Suprapubic skin (tissue), 4 donors: ENCODE data around the gene CNTNAP1. TPM values are rescaled to one million over a fixed set of nuclear protein-coding genes. Genes with fewer than 3 reads are reported as not detected.
A peak's percentile ranks its signal among the peaks of the same experiment; 100 is the strongest.

ENCODE experiments used
- DNase-seq, 2 donors: peaks; one replicate each; pipeline ENCODE4 v3.0.0-alpha.2; 2019; ENCODE audit warnings: low spot score in 2 of 2
- H3K27ac ChIP-seq: fragments of 200-600 bp; sonication (generic); one replicate; pipeline ENCODE4 v1.5.1; 2019
- H3K27me3 ChIP-seq: fragments of 200-600 bp; sonication (generic); one replicate; pipeline ENCODE4 v1.5.1; 2019
- H3K36me3 ChIP-seq: fragments of 200-600 bp; sonication (generic); one replicate; pipeline ENCODE4 v1.5.1; 2019
- H3K4me1 ChIP-seq: fragments of 200-600 bp; sonication (generic); one replicate; pipeline ENCODE4 v1.5.1; 2019
- H3K4me3 ChIP-seq: fragments of 200-600 bp; sonication (generic); one replicate; pipeline ENCODE4 v1.5.1; 2019; ENCODE audit warnings: mild to moderate bottlenecking
- H3K9me3 ChIP-seq: fragments of 200-600 bp; sonication (generic); one replicate; pipeline ENCODE4 v1.5.1; 2019
- CTCF ChIP-seq, 2 donors: fragments of 200-600 bp in 1 of 2; fragments of 450-650 bp in 1 of 2; sonication (generic) in 1 of 2; IDR thresholded peaks; one replicate each; pipeline ENCODE4 v1.5.1; 2016 to 2019; ENCODE audit warnings: antibody characterized with exemption in 2 of 2, mild to moderate bottlenecking in 1 of 2, moderate library complexity in 1 of 2
- EP300 ChIP-seq: sonication (generic); formaldehyde crosslinking; IDR thresholded peaks from one replicate; pipeline ENCODE4 v1.6.1; 2017; ENCODE audit warnings: antibody characterized with exemption
- POLR2A ChIP-seq, 2 donors: fragments of 450-650 bp; IDR thresholded peaks; one replicate each; pipeline ENCODE4 v1.6.1; 2017; ENCODE audit warnings: antibody characterized with exemption in 2 of 2, mild to moderate bottlenecking in 2 of 2, moderate library complexity in 2 of 2
- POLR2AphosphoS5 ChIP-seq, 3 donors: sonication (generic); formaldehyde crosslinking; IDR thresholded peaks; one replicate each; pipeline ENCODE4 v1.6.1; 2017; ENCODE audit warnings: antibody characterized with exemption in 3 of 3
- WGBS: methylation state at CpG from one replicate; pipeline ENCODE4 v1.1.5; 2018; 5-methylcytosine and 5-hydroxymethylcytosine counted together
- total RNA-seq, 4 donors: library from RNA; depleted of rRNA; stranded (reverse); fragments of >200 nt; gene quantifications; one replicate each; pipeline ENCODE4 v1.1.0, GENCODE V29; 2016

The CNTNAP1 gene
- total RNA-seq, 4 donors from 2014 or later, result 0.79 to 3.3 (median 1.2) TPM

GRCh38 chr17:42673266-42673884 lies 9.0 kb upstream of the CNTNAP1 start:
- DNase-seq, result peak in 1 of 2 donors; percentile 71
- H3K36me3 ChIP-seq, result peaks cover 43% of the 10 kb centered on the region
- H3K9me3 ChIP-seq, result no peaks in the 10 kb centered on the region
- 49% methylated on average over 6 of the region's 30 CpGs for WGBS
- peaks cover 83% of the 10 kb centered on the region for H3K4me1 ChIP-seq
- peak overlapping the region; percentile 84 for H3K4me3 ChIP-seq
- no peak for TF ChIP-seq POLR2AphosphoS5 (IDR thresholded peaks at IDR 0.05)
- no peak for TF ChIP-seq EP300
- no peak for TF ChIP-seq CTCF (IDR thresholded peaks at IDR 0.05)
- TF ChIP-seq POLR2A (IDR thresholded peaks at IDR 0.05), result no peak
- H3K27me3 ChIP-seq, result no peaks in the 10 kb centered on the region
- H3K27ac ChIP-seq, result peak overlapping the region; percentile 96

GRCh38 chr17:42673885-42674754 lies 8.2 kb upstream of the CNTNAP1 start:
- no peaks in the 10 kb centered on the region for H3K27me3 ChIP-seq
- TF ChIP-seq EP300 (no peak), POLR2AphosphoS5 (IDR thresholded peaks at IDR 0.05) (peak in 1 of 3 donors; percentile 24), CTCF (IDR thresholded peaks at IDR 0.05) (peak in 1 of 2 donors; percentile 33), POLR2A (IDR thresholded peaks at IDR 0.05) (no peak)
- no peaks in the 10 kb centered on the region for H3K9me3 ChIP-seq
- H3K4me3 ChIP-seq, result peak overlapping the region; percentile 84
- peaks cover 36% of the 10 kb centered on the region for H3K36me3 ChIP-seq
- peak in 1 of 2 donors; percentile 83 for DNase-seq
- peaks cover 83% of the 10 kb centered on the region for H3K4me1 ChIP-seq
- peak overlapping the region; percentile 96 for H3K27ac ChIP-seq
- WGBS, result 5% methylated on average over 10 of the region's 32 CpGs

- Histone ChIP-seq H3K27ac (peak overlapping the region; percentile 96), H3K27me3 (no peaks in the 10 kb centered on the region), H3K9me3 (no peaks in the 10 kb centered on the region), H3K36me3 (peaks cover 29% of the 10 kb centered on the region), H3K4me1 (peaks cover 83% of the 10 kb centered on the region), H3K4me3 (peak overlapping the region; percentile 84)
- WGBS, result 20% methylated on average over 9 of the region's 9 CpGs
- peak in 1 of 2 donors; percentile 69 for DNase-seq
- TF ChIP-seq POLR2A (IDR thresholded peaks at IDR 0.05) (no peak), POLR2AphosphoS5 (IDR thresholded peaks at IDR 0.05) (no peak), EP300 (no peak)
Measured at GRCh38 chr17:42674755-42675347, 7.5 kb upstream of the CNTNAP1 start.

GRCh38 chr17:42675348-42675964 lies 6.9 kb upstream of the CNTNAP1 start:
- peak in 1 of 2 donors; percentile 71 for DNase-seq
- WGBS, result 8% methylated on average over 4 of the region's 27 CpGs
- H3K27me3 ChIP-seq, result no peaks in the 10 kb centered on the region

More at GRCh38 chr17:42675348-42675964, 6.9 kb upstream of the CNTNAP1 start:
- peak overlapping the region; percentile 96 for H3K27ac ChIP-seq
- peak overlapping the region; percentile 84 for H3K4me3 ChIP-seq
- TF ChIP-seq POLR2A (IDR thresholded peaks at IDR 0.05) (no peak), POLR2AphosphoS5 (IDR thresholded peaks at IDR 0.05) (no peak), CTCF (IDR thresholded peaks at IDR 0.05) (no peak), EP300 (no peak)
- H3K36me3 ChIP-seq, result peaks cover 24% of the 10 kb centered on the region
- H3K9me3 ChIP-seq, result no peaks in the 10 kb centered on the region
- H3K4me1 ChIP-seq, result peaks cover 85% of the 10 kb centered on the region
